ENCODE measurements around the gene MEAF6.
"Not testable (repeated sequence)": the region's sequence is repeated elsewhere in the genome, so short reads cannot be mapped to it uniquely, and the experiment has no call there.

The MEAF6 gene

DNA sequence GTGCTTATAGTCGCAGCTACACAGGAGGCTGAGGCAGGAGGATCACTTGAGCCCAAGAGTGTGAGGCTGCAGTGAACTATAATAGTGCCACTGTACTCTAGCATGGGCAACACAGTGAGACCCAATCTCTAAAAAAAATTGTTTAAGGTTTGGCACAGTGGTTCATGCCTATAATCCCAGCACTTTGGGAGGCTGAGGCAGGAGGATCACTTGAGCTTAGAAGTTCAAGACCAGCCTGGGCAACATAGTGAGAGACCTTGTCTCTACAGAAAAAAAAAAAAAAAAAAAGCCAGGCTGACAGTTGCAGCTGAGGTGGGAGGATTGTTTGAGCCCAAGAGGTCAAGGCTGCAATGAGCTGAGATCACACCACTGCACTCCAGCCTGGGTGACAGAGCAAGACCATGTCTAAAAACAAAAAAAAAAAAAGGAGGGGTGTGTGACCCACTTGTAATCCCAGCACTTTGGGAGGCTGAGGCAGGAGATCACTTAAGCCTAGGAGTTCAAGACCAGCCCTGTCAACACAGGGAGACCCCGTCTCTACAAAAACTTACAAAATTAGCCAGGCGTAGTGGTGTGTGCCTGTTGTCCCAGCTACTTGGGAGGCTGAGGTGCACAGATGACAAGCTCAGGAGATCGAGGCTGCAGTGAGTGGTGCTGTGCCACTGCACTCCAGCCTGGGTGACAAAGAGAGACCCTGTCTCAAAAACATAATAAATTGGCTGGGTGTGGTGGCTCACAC lies 18.0 kb upstream of the MEAF6 start:
- DNase-seq (ENCODE audit: low spot score), result not testable (repeated sequence)

DNA sequence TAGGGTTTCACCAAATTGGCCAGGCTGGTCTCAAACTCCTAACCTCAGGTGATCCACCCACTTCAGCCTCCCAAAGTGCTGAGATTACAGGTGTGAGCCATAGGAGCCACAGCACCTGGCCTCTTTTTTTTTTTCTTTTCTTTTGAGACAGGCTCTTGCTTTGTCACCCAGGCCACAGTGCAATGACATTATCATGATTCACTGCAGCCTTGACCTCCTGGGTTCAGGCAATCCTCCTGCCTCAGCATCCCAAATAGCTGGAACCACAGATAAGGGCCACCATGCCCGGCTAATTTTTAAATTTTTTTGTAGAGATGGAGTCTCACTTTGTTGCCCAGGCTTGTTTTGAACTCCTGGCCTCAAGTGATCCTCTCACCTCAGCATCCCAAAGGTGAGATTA lies 15.3 kb upstream of the MEAF6 start:
- not testable (repeated sequence) for DNase-seq (ENCODE audit: low spot score)

GRCh38 chr1:37519613-37520012 lies 5.0 kb upstream of the MEAF6 start:
- DNase-seq (ENCODE audit: low spot score), result no peak

DNA sequence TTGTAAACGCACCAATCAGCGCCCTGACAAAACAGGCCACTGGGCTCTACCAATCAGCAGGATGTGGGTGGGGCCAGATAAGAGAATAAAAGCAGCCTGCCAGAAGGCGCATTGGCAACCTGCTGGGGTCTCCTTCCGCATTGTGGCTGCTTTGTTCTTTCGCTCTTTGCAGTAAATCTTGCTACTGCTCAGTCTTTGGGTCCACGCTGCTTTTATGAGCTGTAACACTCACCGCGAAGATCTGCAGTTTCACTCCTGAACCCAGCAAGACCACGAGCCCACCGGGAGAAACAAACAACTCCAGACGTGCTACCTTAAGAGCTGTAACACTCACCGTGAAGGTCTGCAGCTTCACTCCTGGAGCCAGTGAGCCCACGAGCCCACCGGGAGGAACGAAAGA lies 4.4 kb upstream of the MEAF6 start:
- DNase-seq (ENCODE audit: low spot score), result not testable (repeated sequence)

DNA sequence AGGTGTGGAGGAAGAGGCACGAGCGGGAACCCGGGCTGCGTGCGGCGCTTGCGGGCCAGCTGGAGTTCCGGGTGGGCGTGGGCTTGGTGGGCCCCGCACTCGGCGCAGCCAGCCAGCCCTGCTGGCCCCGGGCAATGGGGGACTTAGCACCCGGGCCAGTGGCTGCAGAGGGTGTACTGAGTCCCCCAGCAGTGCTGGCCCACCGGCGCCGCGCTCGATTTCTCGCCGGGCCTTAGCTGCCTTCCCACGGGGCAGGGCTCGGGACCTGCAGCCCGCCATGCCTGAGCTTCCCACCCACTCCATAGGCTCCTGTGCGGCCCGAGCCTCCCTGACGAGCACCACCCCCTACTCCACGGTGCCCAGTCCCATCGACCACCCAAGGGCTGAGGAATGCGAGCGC lies 3.7 kb upstream of the MEAF6 start:
- DNase-seq (ENCODE audit: low spot score), result not testable (repeated sequence)

GRCh38 chr1:37517569-37517968 lies 3.0 kb upstream of the MEAF6 start:
- no peak for DNase-seq (ENCODE audit: low spot score)

GRCh38 chr1:37515185-37516034 lies 844 bp upstream of the MEAF6 start:
- DNase-seq (ENCODE audit: low spot score), result no peak

DNA sequence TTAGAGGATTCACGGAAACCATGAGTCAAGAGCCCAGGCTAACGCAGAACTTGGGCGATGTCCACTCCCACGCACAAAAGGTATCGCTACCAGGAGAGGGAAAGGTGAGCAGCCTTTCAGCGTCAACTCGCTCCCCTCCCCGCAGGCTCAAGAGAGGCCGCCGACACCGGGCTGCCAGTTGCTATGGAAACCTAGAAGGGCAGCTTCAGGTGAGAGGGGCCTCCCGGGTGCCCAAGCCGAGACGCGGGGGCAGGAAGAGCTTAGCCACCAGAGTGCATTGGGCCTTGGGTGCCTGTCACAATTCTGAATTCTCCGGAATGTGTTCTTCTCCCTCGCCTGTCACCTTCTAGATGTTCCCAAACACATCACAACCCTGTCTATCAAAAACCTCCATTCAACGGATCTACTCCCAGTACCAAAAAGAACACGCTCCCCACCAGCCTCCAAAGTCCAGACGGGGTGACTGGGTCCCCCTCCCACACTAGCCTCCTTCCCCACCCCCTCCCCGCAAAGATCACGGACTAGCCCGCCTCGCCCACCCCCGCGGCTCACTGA lies 694 bp downstream of the MEAF6 start:
- peak; percentile 43 for DNase-seq (ENCODE audit: low spot score)

- peak; percentile 40 for DNase-seq (ENCODE audit: low spot score)
Measured at GRCh38 chr1:37509181-37509580, 5.4 kb downstream of the MEAF6 start.

GRCh38 chr1:37506740-37507139 lies 7.8 kb downstream of the MEAF6 start:
- DNase-seq (ENCODE audit: low spot score), result no peak

DNA sequence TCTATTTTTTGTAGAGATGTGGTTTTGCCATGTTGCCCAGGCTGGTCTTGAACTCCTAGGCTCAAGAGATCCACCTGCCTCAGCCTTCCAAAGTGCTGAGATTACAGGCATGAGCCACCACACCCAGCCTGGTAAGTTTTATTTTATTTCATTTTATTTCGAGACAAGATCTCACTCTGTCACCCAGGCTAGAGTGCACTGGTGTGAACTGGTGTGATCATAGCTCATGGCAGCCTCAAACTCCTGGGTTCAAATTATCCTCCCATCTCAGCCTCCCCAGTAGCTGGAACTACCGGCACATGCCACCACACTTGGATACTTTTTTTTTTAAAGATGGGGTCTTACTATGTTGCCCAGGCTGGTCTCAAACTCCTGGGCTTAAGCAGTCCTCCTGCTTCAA lies 11.8 kb downstream of the MEAF6 start:
- DNase-seq (ENCODE audit: low spot score), result not testable (repeated sequence)

DNA sequence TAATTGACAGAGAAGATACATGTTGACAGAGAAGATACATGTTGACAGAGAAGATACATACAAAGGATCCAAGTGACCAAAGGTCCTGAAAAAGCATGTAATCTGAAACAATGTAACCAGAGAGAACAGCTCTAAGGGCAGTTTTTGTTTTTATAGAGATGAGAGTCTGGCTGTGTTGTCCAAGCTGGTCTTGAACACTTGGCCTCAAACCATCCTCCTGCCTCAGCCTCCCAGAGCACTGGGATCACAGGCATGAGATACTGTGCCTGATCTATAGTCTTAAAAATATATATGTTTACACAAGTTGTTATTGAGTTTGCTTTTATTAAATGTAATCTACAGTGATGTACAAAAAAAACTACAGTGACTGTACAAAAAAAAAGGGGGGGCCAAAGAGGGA lies 12.5 kb downstream of the MEAF6 start:
- DNase-seq (ENCODE audit: low spot score), result no peak

- no peak for DNase-seq (ENCODE audit: low spot score)
Measured at GRCh38 chr1:37501661-37502060, 12.9 kb downstream of the MEAF6 start.

DNA sequence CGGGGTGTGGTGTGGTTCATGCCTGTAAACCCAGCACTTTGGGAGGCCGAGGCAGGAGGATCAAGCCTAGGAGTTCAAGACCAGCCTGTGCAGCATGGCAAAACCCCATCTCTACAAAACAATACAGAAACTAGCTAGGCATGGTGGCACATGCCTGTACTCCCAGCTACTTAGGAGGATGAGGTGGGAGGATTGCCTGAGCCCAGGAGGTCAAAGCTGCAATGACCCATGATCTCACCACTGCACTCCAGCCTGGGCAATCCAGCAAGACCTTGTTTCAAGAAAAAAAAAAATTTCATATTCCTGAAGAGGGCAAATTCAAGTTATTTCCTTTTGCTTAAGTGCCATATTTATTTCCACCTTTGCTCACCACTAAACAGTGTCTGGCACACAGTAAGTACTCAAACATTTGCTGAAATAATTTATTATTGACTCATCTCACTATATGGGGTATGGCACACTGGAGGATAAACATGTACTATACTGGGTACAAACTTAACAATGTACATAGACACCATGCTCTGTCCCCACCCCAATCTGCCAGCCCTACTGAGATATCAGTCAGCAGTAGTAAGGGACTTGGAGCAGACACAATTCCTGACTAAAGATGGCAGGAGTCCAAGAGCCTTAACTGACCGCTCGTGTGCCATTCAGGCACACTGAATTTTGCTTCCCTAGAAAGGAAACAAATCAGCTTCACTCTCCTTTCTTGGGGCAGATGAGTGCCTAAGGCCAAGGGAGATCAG lies 15.5 kb downstream of the MEAF6 start:
- no peak for DNase-seq (ENCODE audit: low spot score)

- DNase-seq (ENCODE audit: low spot score), result no peak
Measured at GRCh38 chr1:37497832-37498231, 16.7 kb downstream of the MEAF6 start.

DNA sequence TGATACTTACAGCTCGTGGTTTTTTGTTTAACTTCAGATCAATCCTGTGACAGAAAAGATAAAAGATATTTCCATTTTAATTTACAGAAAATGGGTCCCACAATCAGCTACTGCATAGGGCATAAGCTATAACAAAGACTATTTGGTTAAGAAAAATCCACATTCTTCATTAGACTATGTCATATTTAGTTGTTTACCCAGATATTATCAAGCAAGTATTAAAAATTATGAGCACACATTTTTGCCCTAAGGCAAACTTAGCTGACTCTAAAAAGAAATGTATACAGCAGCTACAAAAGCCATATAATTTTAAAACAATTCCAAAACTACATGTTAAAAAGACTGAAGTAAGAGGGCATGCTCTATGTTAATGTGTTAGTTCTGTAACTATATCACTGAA lies 18.7 kb downstream of the MEAF6 start:
- no peak for DNase-seq (ENCODE audit: low spot score)

DNA sequence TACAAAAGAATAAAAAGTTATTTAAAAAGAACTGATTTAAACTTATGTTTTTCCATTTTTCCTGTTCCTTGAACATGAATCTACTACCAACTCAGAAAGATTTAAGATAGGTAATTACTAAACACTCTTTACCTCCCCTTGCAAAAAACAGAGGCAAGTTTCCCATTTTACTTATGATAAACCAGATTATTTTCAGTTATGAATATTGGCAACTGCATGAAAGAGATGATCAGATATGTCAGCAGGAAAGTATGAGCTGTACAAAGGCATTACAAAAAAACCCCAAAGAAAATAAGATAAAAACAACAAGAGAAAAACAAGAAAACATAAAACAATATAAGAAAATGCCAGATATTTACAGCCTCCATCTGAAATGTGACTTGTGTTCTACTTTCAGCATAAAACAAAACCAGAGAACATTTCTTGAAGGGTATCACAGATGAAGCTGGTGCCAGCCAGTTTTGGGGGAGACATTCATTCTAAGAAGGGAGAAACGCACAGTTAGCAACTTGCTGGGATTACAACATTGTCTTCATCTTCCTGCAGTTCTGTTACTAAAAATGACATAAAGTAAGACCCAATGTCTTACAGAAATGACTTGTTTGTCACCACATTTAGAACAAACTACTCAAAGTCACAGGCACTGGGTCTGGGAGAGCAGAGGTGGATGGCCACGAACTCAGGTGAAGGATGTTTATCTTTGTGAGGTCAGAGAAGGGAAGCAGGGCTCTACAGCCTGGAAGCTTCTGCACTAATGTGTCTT lies 21.0 kb downstream of the MEAF6 start:
- DNase-seq (ENCODE audit: low spot score), result no peak

GRCh38 chr1:37487619-37487984 lies 27.0 kb downstream of the MEAF6 start:
- DNase-seq (ENCODE audit: low spot score), result no peak

DNA sequence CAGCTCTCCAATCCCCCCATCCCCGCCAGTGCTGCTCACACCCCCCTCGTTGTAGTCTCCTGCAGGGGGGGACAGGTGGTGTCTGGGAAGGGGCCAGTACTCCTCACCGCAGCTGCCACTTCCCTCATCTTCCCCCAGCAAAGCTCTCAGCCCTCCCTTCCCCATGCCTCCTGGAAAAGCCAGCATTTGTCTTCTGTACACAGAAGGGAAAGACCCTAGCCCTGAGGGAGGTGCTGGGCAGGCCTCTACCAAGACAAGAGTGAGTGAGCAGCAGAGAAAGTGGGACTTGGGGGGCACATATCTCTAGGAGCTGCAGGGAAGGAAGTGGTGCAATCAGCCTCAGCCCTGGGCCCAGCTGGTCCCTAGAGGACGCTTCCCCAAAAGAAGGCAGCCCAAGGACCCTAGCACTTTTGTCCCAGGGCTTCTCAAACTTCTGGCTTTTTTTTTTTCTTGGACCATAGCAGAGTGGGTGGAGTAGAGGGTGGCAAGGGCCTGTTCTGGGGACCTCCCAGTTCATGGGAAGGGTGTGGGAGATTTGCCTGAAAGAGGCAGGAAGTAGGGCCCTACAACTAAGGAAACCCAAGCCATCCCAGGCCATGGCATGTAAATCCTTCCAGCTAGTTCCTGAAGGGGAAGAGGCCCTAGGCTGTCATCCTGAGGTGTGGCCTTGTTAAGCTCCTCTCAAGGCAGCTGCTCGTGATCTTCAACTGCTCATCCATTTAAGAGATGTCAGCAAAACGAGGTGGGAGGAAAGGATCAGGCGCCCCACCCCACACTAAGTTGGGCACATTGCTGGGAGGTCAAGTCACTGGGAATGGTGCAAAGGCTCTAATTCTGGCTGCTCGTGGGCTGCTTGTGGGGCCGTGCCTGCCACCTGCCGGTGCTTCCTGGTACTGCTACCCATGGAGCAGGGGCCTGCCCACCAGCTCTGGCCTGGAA lies 27.6 kb downstream of the MEAF6 start:
- peak; percentile 73 for DNase-seq (ENCODE audit: low spot score)

DNA sequence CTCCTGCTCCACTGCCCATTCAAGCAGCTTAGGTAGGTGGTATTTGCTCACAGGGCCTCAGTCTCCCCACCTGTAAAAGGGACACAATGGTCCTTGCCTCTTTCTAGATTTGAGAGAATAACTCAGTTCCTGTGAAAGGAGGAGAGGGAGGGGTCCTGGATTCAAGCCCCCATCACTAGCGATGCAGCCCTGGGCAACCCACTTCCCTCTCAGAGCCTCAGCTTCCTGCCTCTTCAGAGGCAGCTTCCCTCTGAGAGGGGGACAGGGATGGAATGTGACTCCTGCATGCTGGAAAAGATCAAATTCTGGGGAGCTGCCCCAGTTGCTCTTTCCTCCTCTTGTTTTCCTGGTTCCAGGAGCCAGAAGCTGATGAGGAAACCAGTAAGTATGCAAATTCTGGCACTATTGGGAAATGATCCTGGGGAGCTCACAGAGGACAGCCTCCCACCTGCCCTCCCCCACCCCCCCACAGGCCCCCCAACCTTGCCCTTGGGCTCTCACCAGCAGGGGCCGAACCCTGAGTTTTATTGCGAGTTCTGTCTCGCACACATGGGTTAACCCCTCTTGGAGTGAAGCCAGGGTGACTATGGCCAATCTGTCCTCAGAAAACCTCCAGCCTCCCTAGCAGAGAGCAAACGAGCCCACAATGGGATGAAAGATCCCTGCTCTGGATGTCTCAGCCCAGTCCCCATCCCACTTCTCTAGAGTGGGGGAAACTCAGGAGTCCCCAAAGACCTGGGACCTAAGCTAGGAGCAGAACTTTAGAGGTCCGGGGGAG lies 28.5 kb downstream of the MEAF6 start:
- no peak for DNase-seq (ENCODE audit: low spot score)

Data from HuH-7 (cell line).